T follicular helper cell (primary cell): Measurements from ENCODE around the gene TRPM3.

Source experiments
- DNase-seq: peaks from one replicate; pipeline ENCODE4 v3.0.0-alpha.2; 2020; ENCODE audit warnings: low read depth

The TRPM3 gene

DNA sequence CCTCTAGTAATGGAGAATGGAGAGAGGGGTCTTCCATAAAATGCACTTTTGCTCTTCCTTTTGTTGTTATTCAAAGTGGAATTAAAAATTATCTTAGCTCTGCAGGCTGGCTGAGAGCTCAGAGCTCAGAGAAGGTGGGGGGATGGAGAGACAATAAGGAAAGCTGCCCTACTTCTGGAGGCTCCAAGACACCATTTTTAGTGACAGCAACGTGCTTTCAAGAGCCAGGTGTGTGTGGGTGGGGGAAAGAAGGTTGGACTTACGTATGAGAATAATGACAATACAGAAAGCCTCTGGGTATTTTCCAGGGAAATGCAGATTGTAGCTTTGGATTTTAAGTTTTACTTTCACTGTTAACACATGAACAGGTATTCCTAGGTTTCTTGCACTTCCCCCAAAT is 173.9 kb downstream of the TRPM3 start:
- DNase-seq, result no peak

- no peak for DNase-seq
These were observed 174.3 kb downstream of the TRPM3 start for GRCh38 chr9:70947086-70947485.

- DNase-seq, result no peak
These were observed 176.1 kb downstream of the TRPM3 start for GRCh38 chr9:70945301-70945700.

GRCh38 chr9:70941191-70941590 is 180.2 kb downstream of the TRPM3 start:
- no peak for DNase-seq

- DNase-seq, result no peak
These were observed 180.8 kb downstream of the TRPM3 start for GRCh38 chr9:70940605-70941004.

DNA sequence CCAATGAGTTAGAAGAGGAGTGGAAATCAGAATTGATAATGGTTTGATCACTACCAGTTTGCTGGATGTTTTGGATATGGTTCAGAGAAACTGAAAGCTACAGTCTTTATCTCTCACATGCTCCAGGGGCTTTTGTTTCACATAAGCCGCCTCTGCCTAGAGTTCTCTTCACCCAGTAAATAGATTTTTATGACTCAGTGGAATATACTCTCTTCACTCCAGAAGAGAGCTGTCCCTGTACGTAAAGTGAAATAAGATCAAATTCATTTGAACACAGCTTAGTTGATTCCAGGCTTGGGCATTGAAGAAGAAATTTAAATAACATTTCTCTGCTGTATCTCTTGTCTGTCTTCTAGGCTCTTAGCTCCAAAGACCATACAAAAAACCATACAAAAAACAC is 184.9 kb downstream of the TRPM3 start:
- DNase-seq, result no peak

DNA sequence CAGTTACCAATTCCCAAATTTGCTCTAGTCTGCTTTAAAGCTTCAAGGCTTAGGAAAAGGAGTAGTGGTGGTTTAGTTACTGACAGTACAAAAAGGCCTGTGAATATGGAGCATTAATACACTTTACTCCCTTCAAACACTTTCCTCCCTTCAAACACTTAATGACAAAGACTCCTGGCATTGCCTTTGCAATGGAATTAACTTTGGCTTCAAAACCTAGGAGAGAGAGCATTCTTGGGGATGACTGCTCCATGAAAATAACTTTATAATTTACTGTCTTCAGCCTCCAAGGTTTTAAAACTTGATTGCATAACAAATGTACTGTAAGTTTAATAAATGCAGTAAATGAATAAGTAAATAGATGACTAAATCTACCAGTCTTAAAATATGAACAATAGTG is 185.6 kb downstream of the TRPM3 start:
- no peak for DNase-seq

GRCh38 chr9:70934642-70935041 is 186.8 kb downstream of the TRPM3 start:
- DNase-seq, result no peak

DNA sequence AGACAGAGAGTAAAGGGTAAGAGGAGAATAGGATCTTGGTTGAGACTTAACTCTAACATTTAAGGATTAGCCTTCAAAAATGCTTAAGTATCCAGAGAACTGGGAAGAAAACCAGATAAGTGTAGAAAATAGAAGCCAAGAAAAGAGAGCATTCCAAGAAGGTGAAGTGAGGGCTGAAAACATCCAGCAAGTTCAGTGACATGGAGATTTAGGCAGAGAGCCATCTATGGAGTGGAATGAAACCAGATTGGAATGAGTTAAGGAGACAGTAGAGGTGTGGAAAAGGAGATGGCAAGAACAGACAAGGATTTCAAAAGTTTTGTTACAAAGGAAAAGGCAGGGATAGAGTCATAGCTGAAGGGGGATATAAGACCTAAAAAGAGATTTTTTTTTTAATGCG is 188.1 kb downstream of the TRPM3 start:
- DNase-seq, result no peak

DNA sequence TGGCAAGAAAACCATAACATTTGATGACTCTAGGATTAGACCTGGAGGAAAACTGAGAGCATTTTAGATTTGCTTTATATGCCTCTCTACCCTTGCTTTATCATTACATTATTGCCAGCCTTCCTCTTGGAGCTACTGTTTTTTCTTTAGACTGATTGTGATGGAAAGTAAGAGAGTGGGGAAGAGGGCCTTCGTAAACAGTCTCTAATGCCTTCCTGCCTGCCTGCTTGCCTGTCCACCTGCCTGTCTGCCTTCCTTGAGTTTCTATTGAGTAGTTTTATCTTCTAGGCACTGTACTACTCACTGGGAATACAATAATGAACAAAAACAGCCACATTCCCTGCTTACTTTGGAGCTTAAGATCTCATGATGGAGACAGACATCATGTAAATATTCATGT is 189.3 kb downstream of the TRPM3 start:
- DNase-seq, result no peak

GRCh38 chr9:70927530-70927929 is 193.9 kb downstream of the TRPM3 start:
- no peak for DNase-seq

- no peak for DNase-seq
These were observed 196.4 kb downstream of the TRPM3 start for GRCh38 chr9:70924895-70925547.

DNA sequence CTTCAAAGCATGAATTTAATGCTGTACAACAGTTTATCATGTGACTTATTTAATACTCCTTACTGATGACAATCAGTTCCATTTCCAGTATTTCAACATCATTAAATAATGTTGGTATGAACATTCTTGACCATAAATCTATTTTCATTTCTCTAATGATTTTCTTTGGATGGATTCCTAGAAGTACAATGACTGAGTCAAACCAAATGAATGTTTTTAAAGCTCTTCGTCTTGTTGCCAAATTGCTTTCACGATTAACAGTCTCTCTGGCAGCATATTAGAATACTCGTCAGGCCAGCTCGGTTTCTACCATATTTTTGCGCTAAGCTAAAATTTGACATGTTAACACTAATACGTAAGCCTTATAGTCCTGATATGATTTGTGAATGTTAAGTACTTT is 197.0 kb downstream of the TRPM3 start:
- DNase-seq, result no peak

GRCh38 chr9:70923961-70924360 is 197.5 kb downstream of the TRPM3 start:
- no peak for DNase-seq

GRCh38 chr9:70921136-70921535 is 200.3 kb downstream of the TRPM3 start:
- DNase-seq, result no peak

- no peak for DNase-seq
These were observed 204.1 kb downstream of the TRPM3 start for GRCh38 chr9:70917277-70917676.

DNA sequence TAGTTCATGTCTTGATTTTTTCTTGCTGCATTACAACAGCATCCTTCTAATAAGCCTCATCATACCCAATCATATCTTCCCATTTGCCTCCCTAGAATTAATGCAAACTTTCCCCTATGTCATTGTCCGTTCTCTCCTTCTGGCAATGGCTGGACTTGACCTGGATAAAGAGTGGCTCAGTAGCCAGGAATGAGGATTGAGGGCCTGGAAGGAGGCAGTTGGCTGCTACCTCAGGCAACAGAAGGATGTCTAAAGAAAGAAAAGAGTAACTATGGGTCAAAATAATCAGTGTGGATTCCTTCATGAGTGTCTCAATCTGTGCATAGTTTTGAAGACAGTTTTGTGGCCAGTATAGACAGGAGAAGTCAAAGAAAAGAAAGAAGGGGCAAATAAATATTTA is 209.6 kb downstream of the TRPM3 start:
- no peak for DNase-seq

DNA sequence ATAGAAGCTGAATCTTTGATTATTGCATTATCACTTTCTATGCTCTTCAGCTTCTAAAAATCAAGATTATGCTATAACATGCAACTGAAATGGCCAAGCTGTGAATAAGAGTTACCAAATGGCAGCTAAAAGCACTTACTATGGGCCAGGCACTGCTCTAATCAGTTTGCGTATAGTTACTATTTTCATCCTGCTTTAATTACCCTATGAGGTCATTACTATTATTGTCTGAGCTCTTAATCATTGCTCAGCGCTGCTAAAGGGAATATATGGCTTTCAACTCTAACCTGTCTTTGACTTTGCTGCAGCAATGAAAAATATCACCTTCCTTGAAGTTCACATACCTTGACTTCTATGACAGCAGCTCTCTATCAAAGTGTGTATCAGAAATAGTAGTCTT is 210.8 kb downstream of the TRPM3 start:
- no peak for DNase-seq

DNA sequence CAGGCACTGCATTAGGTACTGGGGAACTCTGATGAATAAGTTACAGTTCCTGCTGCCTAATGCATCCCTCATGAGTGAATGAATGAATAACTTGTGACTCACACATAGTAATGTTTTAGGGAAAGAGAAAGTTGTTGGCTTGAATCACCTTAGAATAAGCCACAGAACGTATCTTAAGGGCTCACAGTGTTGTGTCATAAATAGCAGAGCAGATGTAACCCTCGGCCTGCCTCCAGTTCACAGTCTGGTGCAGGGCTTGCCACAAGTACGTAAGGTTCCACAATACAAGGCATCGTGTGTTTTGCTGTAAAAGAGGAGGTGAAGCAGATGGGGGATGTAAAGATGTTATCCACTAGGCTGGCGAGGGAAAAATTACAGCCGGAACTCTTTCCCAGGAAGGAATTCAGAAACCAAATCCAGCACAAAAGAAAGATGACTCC is 218.7 kb downstream of the TRPM3 start:
- no peak for DNase-seq

- DNase-seq, result no peak
These were observed 219.2 kb downstream of the TRPM3 start for GRCh38 chr9:70902171-70902570.

DNA sequence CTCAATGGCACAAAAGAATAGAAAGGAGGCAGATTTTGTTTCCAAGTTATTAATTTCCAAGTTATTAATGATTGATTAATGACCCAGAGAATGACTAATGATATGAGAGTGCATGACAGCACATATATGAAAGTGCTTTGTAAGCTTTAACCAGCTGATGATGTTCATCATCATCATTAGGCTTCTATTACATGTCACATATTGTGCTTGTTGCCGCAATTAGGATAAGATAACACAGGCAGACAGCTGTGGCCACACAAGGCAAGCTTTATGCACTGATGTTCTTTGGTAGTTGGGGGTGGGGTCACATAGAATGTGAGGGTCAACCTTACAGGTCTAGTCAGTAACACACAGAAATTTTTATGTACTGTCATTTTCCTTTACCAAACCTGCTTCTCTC is 219.7 kb downstream of the TRPM3 start:
- no peak for DNase-seq

DNA sequence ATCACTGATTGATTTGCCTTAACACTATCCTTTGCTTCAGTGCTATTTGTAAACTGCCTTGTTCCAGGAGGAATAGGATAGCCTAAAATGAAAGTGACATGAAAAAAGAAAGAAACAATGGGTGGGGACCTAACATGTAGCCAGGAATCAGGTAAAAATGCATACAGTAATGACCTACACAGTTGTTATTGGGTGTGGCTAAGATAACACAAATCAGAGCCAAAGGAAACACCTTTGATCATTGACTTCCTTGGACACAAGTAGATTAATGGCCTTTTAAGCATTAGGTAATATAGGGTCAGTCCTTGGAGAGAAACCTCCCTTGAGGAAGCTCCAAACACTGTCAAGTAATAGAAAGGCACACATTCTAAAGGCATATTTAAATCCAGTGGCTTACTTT is 220.4 kb downstream of the TRPM3 start:
- DNase-seq, result no peak

DNA sequence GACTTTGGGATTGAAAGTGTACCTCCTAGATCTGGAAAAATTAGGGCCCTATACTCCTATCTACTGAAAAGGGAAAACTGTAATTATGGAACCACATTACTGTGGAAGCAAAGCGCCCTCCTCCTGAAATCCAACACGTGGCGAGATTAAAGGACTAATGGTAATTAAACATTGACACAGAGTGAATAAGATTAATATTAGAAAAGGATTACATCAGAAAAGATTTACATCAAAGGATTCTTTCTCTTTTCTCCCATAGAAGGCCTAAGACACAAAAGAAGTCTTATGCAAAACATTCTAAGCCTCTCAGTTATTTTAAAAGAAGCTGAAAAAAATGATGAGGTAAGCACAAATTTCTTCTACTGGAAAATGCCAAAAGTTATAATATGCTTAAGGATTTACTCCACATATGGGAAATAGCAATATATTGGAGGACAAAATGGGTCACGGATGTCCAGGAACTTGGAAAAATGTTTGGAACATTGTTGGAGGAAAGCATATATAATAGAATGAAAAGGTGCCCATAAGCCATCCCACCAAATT is 227.8 kb downstream of the TRPM3 start:
- DNase-seq, result no peak

- DNase-seq, result no peak
These were observed 232.9 kb downstream of the TRPM3 start for GRCh38 chr9:70888471-70888870.
